HL-60/S4 treated with phorbol 12-myristate 13-acetate at 8.2 ng/mL for 4 days and 3 days (cell line): ENCODE data around the gene SLC39A7.
"Not testable (repeated sequence)": the region's sequence is repeated elsewhere in the genome, so short reads cannot be mapped to it uniquely, and the experiment has no call there.

ENCODE experiments used
- in situ Hi-C: fragments of 300-500 bp; cut with MboI; formaldehyde crosslinking; loops from 2 replicates; pipeline ENCODE4 v1.15.0; 2022; ENCODE audit warnings: low sequenced_read_pairs

SLC39A7 gene

GRCh38 chr6:33226503-33227120 lies 25.9 kb downstream of the SLC39A7 start:
- in situ Hi-C loops, result not testable (repeated sequence)

GRCh38 chr6:33235221-33235634 lies 34.6 kb downstream of the SLC39A7 start:
- in situ Hi-C loops, result no loop called here

- in situ Hi-C loops, result no loop called here
These were observed 35.7 kb downstream of the SLC39A7 start for GRCh38 chr6:33236328-33236727.

- in situ Hi-C loops, result no loop called here
These were observed 36.2 kb downstream of the SLC39A7 start for GRCh38 chr6:33236852-33237251.

GRCh38 chr6:33237741-33238140 lies 37.1 kb downstream of the SLC39A7 start:
- in situ Hi-C loops, result no loop called here

GRCh38 chr6:33241968-33242367 lies 41.3 kb downstream of the SLC39A7 start:
- in situ Hi-C loops, result no loop called here

GRCh38 chr6:33243476-33243875 lies 42.8 kb downstream of the SLC39A7 start:
- in situ Hi-C loops, result no loop called here

GRCh38 chr6:33247977-33248642 lies 47.4 kb downstream of the SLC39A7 start:
- in situ Hi-C loops, result no loop called here

GRCh38 chr6:33248643-33248931 lies 47.9 kb downstream of the SLC39A7 start:
- in situ Hi-C loops, result no loop called here

GRCh38 chr6:33248932-33249731 lies 48.5 kb downstream of the SLC39A7 start:
- in situ Hi-C loops, result no loop called here

GRCh38 chr6:33249732-33250630 lies 49.3 kb downstream of the SLC39A7 start:
- in situ Hi-C loops, result no loop called here

GRCh38 chr6:33250731-33251130 lies 50.1 kb downstream of the SLC39A7 start:
- in situ Hi-C loops, result no loop called here

GRCh38 chr6:33251395-33252012 lies 50.8 kb downstream of the SLC39A7 start:
- in situ Hi-C loops, result no loop called here

GRCh38 chr6:33252759-33253158 lies 52.1 kb downstream of the SLC39A7 start:
- in situ Hi-C loops, result no loop called here
